Pancreas (tissue), 10 donors: ENCODE measurements around the gene TMEM108. TPM values are rescaled to one million over a fixed set of nuclear protein-coding genes. Genes with fewer than 3 reads are reported as not detected.

Source experiments
- ATAC-seq, 4 donors: fragments of 200-7000 bp; cut with Tn5 transposase; one replicate each; pipeline versions ENCODE4 v1.8.0 to v1.9.1; 2020; ENCODE audit warnings: mild to moderate bottlenecking in 4 of 4, moderate library complexity in 4 of 4
- DNase-seq, 6 donors: peaks; one replicate each; pipeline ENCODE4 v3.0.0-alpha.2; 2020
- FAIRE-seq: peaks from 2 replicates; lab custom pipeline; 2012; peaks lifted over from hg19 to GRCh38; lab: Jason Lieb, UNC
- H3K27ac ChIP-seq, 4 donors: fragments of 200-600 bp; sonication (generic); 1 replicate in 3 of 4; 2 replicates in 1 of 4; pipeline versions ENCODE4 v1.5.0 to v1.8.0; 2020
- H3K27me3 ChIP-seq, 4 donors: fragments of 200-600 bp; one replicate each; pipeline ENCODE4 v1.8.0; 2021
- H3K36me3 ChIP-seq, 3 donors: fragments of 200-600 bp; sonication (generic) in 1 of 3; one replicate each; pipeline versions ENCODE4 v1.5.0 to v1.8.0; 2020 to 2021
- H3K4me1 ChIP-seq, 3 donors: fragments of 200-600 bp; one replicate each; pipeline ENCODE4 v1.8.0; 2021
- H3K4me3 ChIP-seq, 4 donors: fragments of 200-600 bp; sonication (generic) in 2 of 4; one replicate each; pipeline versions ENCODE4 v1.5.0 to v1.8.0; 2020 to 2021
- H3K9me3 ChIP-seq, 4 donors: fragments of 200-600 bp; one replicate each; pipeline ENCODE4 v1.8.0; 2021
- WGBS, 2 donors: extraction: QIAGEN DNeasy Blood & Tissue Kit; methylation state at CpG; one replicate each; pipeline ENCODE4 v1.1.7; 2013; 5-methylcytosine and 5-hydroxymethylcytosine counted together
- intact Hi-C, 3 donors: fragments of 100-400 bp; cut with DNase I; formaldehyde crosslinking; loops; one replicate each; pipeline versions ENCODE4 v1.11.1 to v1.14.2; 2022
- polyA plus RNA-seq, 2 donors: library from polyadenylated mRNA; stranded (reverse); fragments of 200-250 nt; gene quantifications; one replicate each; pipeline ENCODE4 v1.2.3, GENCODE V29; 2013
- total RNA-seq, 6 donors: library from RNA; stranded (reverse); fragmentation: NEBNext Ultra II Directional in 4 of 6; extraction: Animal tissue kit (Norgen Biotek cat#: 25700) in 4 of 6; gene quantifications; one replicate each; pipeline versions ENCODE4 v1.2.1 to v1.2.4, GENCODE V29; 2021 to 2023
- TF ChIP-seq, protein P1 (sequence below), 4 donors: fragments of 200-600 bp; sonication (generic) in 3 of 4; IDR thresholded peaks; one replicate each; pipeline versions ENCODE4 v1.5.0 to v1.8.0; 2021; ENCODE audit warnings: antibody characterized with exemption in 4 of 4
- donor health status: healthy with polysubstance abuse.
- donor health status: DM: no; HTN: no; CAD: no; lungs with moderate emphysema.
- donor health status: DM: no; HTN: no; CAD: no.
- donor health status: control.
- donor health status: control.
- donor health status: Bipolar disorder and iron deficiency.
- donor health status: DM: yes; HTN: yes; CAD: no.
- donor health status: DM: no; HTN: no; CAD: no.
- donor health status: DM: no; HTN: no; CAD: no.
- donor health status: DM: yes; HTN: yes; CAD: no.

TMEM108 gene
- total and polyA plus RNA-seq, 8 donors = 0.23 to 2.1 (median 0.52) TPM

DNA sequence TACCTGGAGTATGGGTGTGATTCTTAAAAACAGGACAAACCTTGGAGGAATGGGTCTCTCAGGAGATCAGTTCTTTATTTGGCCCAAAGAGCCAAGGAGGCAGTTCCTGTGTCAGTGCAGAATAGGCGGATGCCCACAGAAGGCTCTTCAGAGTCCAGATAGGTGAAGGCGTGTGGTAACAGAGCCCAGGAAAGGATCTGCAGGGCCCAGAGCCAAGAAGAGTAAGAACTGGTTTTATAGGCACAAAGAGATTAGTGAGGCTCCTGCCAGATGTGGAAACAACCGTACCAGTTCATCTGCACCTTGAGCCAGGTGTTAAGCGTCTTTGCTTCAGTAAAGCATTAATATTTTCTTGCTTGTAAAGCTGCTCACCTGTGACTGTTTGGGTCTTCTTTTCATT, 221.6 kb downstream of the TMEM108 start:
- no peaks in the 10 kb centered on the region for H3K9me3 ChIP-seq
- ATAC-seq = no peak
- no peak for FAIRE-seq
- no peaks in the 10 kb centered on the region for H3K27me3 ChIP-seq
- no peak for DNase-seq
- H3K36me3 ChIP-seq = no peaks in the 10 kb centered on the region
- intact Hi-C loops = no loop called here
- no peak overlapping the region for H3K4me3 ChIP-seq
- H3K27ac ChIP-seq = no peak overlapping the region
- H3K4me1 ChIP-seq = no peaks in the 10 kb centered on the region
- TF ChIP-seq, protein P1, sequence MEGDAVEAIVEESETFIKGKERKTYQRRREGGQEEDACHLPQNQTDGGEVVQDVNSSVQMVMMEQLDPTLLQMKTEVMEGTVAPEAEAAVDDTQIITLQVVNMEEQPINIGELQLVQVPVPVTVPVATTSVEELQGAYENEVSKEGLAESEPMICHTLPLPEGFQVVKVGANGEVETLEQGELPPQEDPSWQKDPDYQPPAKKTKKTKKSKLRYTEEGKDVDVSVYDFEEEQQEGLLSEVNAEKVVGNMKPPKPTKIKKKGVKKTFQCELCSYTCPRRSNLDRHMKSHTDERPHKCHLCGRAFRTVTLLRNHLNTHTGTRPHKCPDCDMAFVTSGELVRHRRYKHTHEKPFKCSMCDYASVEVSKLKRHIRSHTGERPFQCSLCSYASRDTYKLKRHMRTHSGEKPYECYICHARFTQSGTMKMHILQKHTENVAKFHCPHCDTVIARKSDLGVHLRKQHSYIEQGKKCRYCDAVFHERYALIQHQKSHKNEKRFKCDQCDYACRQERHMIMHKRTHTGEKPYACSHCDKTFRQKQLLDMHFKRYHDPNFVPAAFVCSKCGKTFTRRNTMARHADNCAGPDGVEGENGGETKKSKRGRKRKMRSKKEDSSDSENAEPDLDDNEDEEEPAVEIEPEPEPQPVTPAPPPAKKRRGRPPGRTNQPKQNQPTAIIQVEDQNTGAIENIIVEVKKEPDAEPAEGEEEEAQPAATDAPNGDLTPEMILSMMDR (IDR thresholded peaks at IDR 0.05) = no peak
- WGBS, 2 donors = 83 to 88% methylated on average over 4 of the region's 4 CpGs

DNA sequence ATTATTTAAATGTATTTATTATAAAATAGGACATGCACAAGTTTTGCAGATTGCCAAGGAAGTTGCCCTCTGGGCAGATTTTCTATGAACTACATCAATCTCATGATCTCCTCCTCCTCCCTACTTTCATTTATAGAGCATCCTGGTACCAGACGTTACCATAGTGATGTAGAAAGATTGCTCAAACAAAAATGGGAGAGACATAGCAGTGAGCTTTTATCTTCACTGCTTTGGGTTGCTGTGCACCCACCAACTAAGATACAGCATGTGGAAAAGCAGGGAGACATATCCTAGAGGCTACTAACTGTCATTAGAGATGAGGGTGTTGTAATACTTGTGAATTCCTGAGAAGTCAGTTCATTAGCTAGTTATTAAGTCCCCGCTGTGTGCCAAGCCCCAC, 224.1 kb downstream of the TMEM108 start:
- Histone ChIP-seq H3K9me3 (no peaks in the 10 kb centered on the region), H3K4me1 (no peaks in the 10 kb centered on the region), H3K27ac (no peak overlapping the region), H3K27me3 (no peaks in the 10 kb centered on the region), H3K4me3 (no peak overlapping the region), H3K36me3 (no peaks in the 10 kb centered on the region)
- ATAC-seq (no peak), DNase-seq (no peak), FAIRE-seq (no peak)
- TF ChIP-seq, protein P1 (IDR thresholded peaks at IDR 0.05) = no peak
- 45 to 73% methylated on average over 2 of the region's 2 CpGs for WGBS, 2 donors
- intact Hi-C loops = no loop called here

DNA sequence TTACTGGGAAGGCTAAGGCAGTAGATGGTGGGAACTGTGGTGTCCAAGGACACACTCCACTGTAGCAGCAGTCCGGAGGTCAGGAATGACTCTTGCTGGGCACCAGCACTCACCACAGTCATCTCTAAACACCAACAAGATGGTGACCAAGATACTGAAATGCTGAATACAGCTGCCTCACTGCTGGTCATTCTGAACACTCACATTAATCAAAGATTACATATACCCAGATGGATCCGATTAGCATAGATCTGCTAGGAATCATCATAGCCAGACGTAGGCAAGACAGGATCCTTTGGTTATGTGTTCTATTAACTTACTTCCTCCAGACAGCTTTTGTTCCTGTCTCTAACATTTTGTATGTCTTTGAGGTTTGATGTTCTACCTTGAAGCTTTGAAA, 226.7 kb downstream of the TMEM108 start:
- H3K27ac ChIP-seq = no peak overlapping the region
- TF ChIP-seq, protein P1 (IDR thresholded peaks at IDR 0.05) = no peak
- no peak for ATAC-seq
- no peaks in the 10 kb centered on the region for H3K36me3 ChIP-seq
- no peak overlapping the region for H3K4me3 ChIP-seq
- WGBS, 2 donors = 67 to 77% methylated on average over 3 of the region's 3 CpGs
- intact Hi-C loops = no loop called here
- DNase-seq = no peak
- H3K27me3 ChIP-seq = no peaks in the 10 kb centered on the region
- H3K4me1 ChIP-seq = no peaks in the 10 kb centered on the region
- FAIRE-seq = no peak
- no peaks in the 10 kb centered on the region for H3K9me3 ChIP-seq

DNA sequence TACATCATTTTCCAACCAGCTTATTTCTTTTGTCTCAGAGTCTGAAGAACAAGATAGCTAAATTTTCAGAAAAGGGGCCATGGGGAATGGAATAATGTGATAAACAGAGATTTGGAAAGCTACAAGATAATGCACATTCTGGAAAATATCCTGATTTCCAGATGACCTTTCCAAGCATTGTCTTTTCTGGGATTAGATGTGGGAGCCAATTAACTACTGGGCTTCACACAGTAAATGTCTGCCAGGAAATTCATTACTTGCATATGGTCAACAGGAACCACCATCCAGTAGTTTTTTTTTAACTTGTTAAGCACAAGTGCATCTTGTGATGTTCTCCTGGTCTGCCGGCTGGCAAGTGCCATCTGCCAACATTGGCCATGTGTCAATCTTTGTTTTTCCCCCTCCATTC, 230.5 kb downstream of the TMEM108 start:
- intact Hi-C loops = no loop called here
- H3K27ac ChIP-seq = no peak overlapping the region
- ATAC-seq (no peak), DNase-seq (no peak), FAIRE-seq (no peak)
- WGBS, 2 donors = 57 to 71% methylated on average over 1 of the region's 1 CpG
- H3K4me1 ChIP-seq = no peaks in the 10 kb centered on the region
- no peak overlapping the region for H3K4me3 ChIP-seq
- H3K27me3 ChIP-seq = no peaks in the 10 kb centered on the region
- H3K9me3 ChIP-seq = no peaks in the 10 kb centered on the region
- no peaks in the 10 kb centered on the region for H3K36me3 ChIP-seq
- TF ChIP-seq, protein P1 (IDR thresholded peaks at IDR 0.05) = no peak

DNA sequence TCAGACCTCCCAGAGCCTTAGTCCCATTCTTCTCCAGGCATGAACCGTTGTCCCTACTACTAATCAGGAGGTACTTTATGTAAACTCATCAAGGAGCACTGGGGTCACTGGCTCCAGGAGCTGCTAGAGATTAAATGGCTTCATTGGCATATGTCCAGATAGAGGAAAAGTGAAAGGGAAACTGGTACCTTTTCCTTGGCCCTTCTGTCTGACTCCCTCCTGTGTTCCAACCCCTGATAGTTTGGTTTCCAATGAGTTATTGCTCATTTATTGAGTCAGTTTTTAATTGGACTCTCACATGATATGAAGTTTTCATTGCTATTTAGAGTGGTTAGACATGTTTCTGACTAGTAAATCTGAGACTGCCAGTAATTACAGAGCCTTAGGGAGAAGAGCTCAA, 231.2 kb downstream of the TMEM108 start:
- no peak for FAIRE-seq
- H3K27me3 ChIP-seq = no peaks in the 10 kb centered on the region
- H3K9me3 ChIP-seq = no peaks in the 10 kb centered on the region
- WGBS, 2 donors = 4 to 16% methylated on average over 1 of the region's 1 CpG
- H3K27ac ChIP-seq = no peak overlapping the region
- ATAC-seq = peak in 3 of 4 donors; percentile 31 to 52 (median 34)
- H3K4me1 ChIP-seq = no peaks in the 10 kb centered on the region
- DNase-seq = no peak
- H3K36me3 ChIP-seq = no peaks in the 10 kb centered on the region
- TF ChIP-seq, protein P1 (IDR thresholded peaks at IDR 0.05) = no peak
- intact Hi-C loops = no loop called here
- no peak overlapping the region for H3K4me3 ChIP-seq
